Colonic mucosa (tissue), 4 donors: ENCODE data around the gene OR4D2. TPM values are rescaled to one million over a fixed set of nuclear protein-coding genes. Genes with fewer than 3 reads are reported as not detected.
A peak's percentile ranks its signal among the peaks of the same experiment; 100 is the strongest.

ENCODE experiments used
- DNase-seq: peaks from one replicate; pipeline ENCODE4 v3.0.0-alpha.2; 2020
- H3K27ac ChIP-seq: fragments of 200-600 bp; one replicate; pipeline ENCODE4 v1.8.0; 2021
- H3K27me3 ChIP-seq: fragments of 200-600 bp; one replicate; pipeline ENCODE4 v1.8.0; 2021
- H3K36me3 ChIP-seq: fragments of 200-600 bp; one replicate; pipeline ENCODE4 v1.8.0; 2021
- H3K4me1 ChIP-seq: fragments of 200-600 bp; one replicate; pipeline ENCODE4 v1.8.0; 2021; ENCODE audit warnings: mild to moderate bottlenecking
- H3K4me3 ChIP-seq: fragments of 200-600 bp; one replicate; pipeline ENCODE4 v1.8.0; 2021
- H3K9ac ChIP-seq, 2 donors: one replicate each; pipeline ENCODE4 v1.7.0; 2013; ENCODE audit warnings: control low read depth in 2 of 2, low read depth in 2 of 2, low read length in 2 of 2
- H3K9me3 ChIP-seq: fragments of 200-600 bp; one replicate; pipeline ENCODE4 v1.8.0; 2021
- CTCF ChIP-seq: fragments of 200-600 bp; IDR thresholded peaks from one replicate; pipeline ENCODE4 v1.8.0; 2022; ENCODE audit warnings: antibody characterized with exemption, mild to moderate bottlenecking
- intact Hi-C: fragments of 100-400 bp; cut with DNase I; formaldehyde crosslinking; loops from one replicate; pipeline ENCODE4 v1.14.1; 2022
- total RNA-seq, 2 donors: library from RNA; stranded (reverse); fragmentation: NEBNext Ultra II Directional in 1 of 2; extraction: Animal tissue kit (Norgen Biotek cat#: 25700) in 1 of 2; gene quantifications; one replicate each; pipeline ENCODE4 v1.2.1, GENCODE V29; 2021
- donor health status: healthy.
- donor health status: DM: no; HTN: no; CAD: no.
- donor health status: DM: no; HTN: no; CAD: no.

Gene OR4D2
- total RNA-seq, 2 donors from 2014 or later, result not detected

GRCh38 chr17:58172369-58173071, 5.7 kb downstream of the OR4D2 start:
- Histone ChIP-seq H3K9ac (no peak overlapping the region), H3K4me3 (no peak overlapping the region), H3K36me3 (no peaks in the 10 kb centered on the region), H3K27me3 (no peaks in the 10 kb centered on the region), H3K9me3 (no peaks in the 10 kb centered on the region), H3K27ac (no peak overlapping the region), H3K4me1 (no peaks in the 10 kb centered on the region)
- no peak for DNase-seq
- TF ChIP-seq CTCF, result peak; percentile 28
- intact Hi-C loops, result no loop called here

GRCh38 chr17:58174871-58175270, 8.1 kb downstream of the OR4D2 start:
- H3K36me3 ChIP-seq, result no peaks in the 10 kb centered on the region
- intact Hi-C loops, result no loop called here
- H3K4me1 ChIP-seq, result no peaks in the 10 kb centered on the region
- no peak overlapping the region for H3K27ac ChIP-seq
- no peak overlapping the region for H3K4me3 ChIP-seq
- no peaks in the 10 kb centered on the region for H3K9me3 ChIP-seq
- no peaks in the 10 kb centered on the region for H3K27me3 ChIP-seq
- TF ChIP-seq CTCF, result no peak
- DNase-seq, result no peak
- H3K9ac ChIP-seq, result no peak overlapping the region

- Histone ChIP-seq H3K4me3 (no peak overlapping the region), H3K27me3 (no peaks in the 10 kb centered on the region), H3K4me1 (no peaks in the 10 kb centered on the region), H3K9me3 (no peaks in the 10 kb centered on the region), H3K27ac (no peak overlapping the region), H3K36me3 (no peaks in the 10 kb centered on the region), H3K9ac (no peak overlapping the region)
- intact Hi-C loops, result no loop called here
- DNase-seq, result no peak
- no peak for TF ChIP-seq CTCF
Observed at GRCh38 chr17:58176200-58176599, 9.4 kb downstream of the OR4D2 start.

- no peaks in the 10 kb centered on the region for H3K36me3 ChIP-seq
Observed at GRCh38 chr17:58181796-58182195, 15.0 kb downstream of the OR4D2 start.

GRCh38 chr17:58183514-58183913, 16.7 kb downstream of the OR4D2 start:
- no peak overlapping the region for H3K27ac ChIP-seq
- DNase-seq, result no peak
- H3K36me3 ChIP-seq, result no peaks in the 10 kb centered on the region
- no peak overlapping the region for H3K4me3 ChIP-seq
- H3K9ac ChIP-seq, result no peak overlapping the region
- H3K27me3 ChIP-seq, result no peaks in the 10 kb centered on the region
- H3K9me3 ChIP-seq, result no peaks in the 10 kb centered on the region
- no peak for TF ChIP-seq CTCF
- no peaks in the 10 kb centered on the region for H3K4me1 ChIP-seq
- intact Hi-C loops, result no loop called here

More at GRCh38 chr17:58181796-58182195, 15.0 kb downstream of the OR4D2 start:
- no peaks in the 10 kb centered on the region for H3K4me1 ChIP-seq
- H3K27me3 ChIP-seq, result no peaks in the 10 kb centered on the region
- no peak overlapping the region for H3K4me3 ChIP-seq
- no peak overlapping the region for H3K9ac ChIP-seq
- no peak overlapping the region for H3K27ac ChIP-seq
- no peak for DNase-seq
- no peaks in the 10 kb centered on the region for H3K9me3 ChIP-seq
- intact Hi-C loops, result no loop called here
- no peak for TF ChIP-seq CTCF
